Liver (tissue), 9 donors: ENCODE data around the gene ANXA6. TPM values are rescaled to one million over a fixed set of nuclear protein-coding genes. Genes with fewer than 3 reads are reported as not detected.

Experiments
- DNase-seq: peaks from one replicate; pipeline ENCODE4 v3.0.0-alpha.2; 2017; ENCODE audit warnings: low spot score
- H3K27ac ChIP-seq, 2 donors: one replicate each; pipeline ENCODE4 v1.7.0; 2013; ENCODE audit warnings: inconsistent platforms in 2 of 2, low read length in 2 of 2, control low read depth in 1 of 2, low read depth in 1 of 2, mild to moderate bottlenecking in 1 of 2
- H3K27me3 ChIP-seq, 4 donors: one replicate each; pipeline versions ENCODE4 v1.6.1 to v1.7.0; 2013; ENCODE audit warnings: low read length in 3 of 4, inconsistent platforms in 1 of 4, mild to moderate bottlenecking in 1 of 4, moderate library complexity in 1 of 4; ENCODE audit not compliant: control insufficient read depth in 4 of 4, insufficient read depth in 4 of 4
- H3K36me3 ChIP-seq, 4 donors: one replicate each; pipeline versions ENCODE4 v1.6.1 to v1.7.0; 2013; ENCODE audit warnings: low read length in 3 of 4, mild to moderate bottlenecking in 3 of 4, low read depth in 1 of 4, moderate library complexity in 1 of 4; ENCODE audit not compliant: control insufficient read depth in 4 of 4, insufficient read depth in 3 of 4
- H3K4me1 ChIP-seq, 4 donors: one replicate each; pipeline versions ENCODE4 v1.6.1 to v1.7.0; 2013; ENCODE audit warnings: low read length in 3 of 4, mild to moderate bottlenecking in 3 of 4, moderate library complexity in 1 of 4; ENCODE audit not compliant: control insufficient read depth in 4 of 4, insufficient read depth in 4 of 4
- H3K4me3 ChIP-seq, 3 donors: one replicate each; pipeline versions ENCODE4 v1.6.1 to v1.7.0; 2013; ENCODE audit warnings: low read length in 3 of 3, control low read depth in 1 of 3, low read depth in 1 of 3, mild to moderate bottlenecking in 1 of 3
- H3K9ac ChIP-seq, 2 donors: one replicate each; pipeline ENCODE4 v1.7.0; 2013; ENCODE audit warnings: low read length in 2 of 2, mild to moderate bottlenecking in 2 of 2, moderate library complexity in 2 of 2, control low read depth in 1 of 2, low read depth in 1 of 2
- H3K9me3 ChIP-seq, 4 donors: one replicate each; pipeline versions ENCODE4 v1.6.1 to v1.7.0; 2013; ENCODE audit warnings: low read length in 3 of 4; ENCODE audit not compliant: control insufficient read depth in 4 of 4
- CTCF ChIP-seq: fragments of 150-350 bp; IDR thresholded peaks from 2 replicates; pipeline ENCODE4 v1.5.1; 2017; ENCODE audit warnings: improper control_type of control experiment, low read depth, low read length; ENCODE audit not compliant: missing input control
- EGR1 ChIP-seq, 2 donors: IDR thresholded peaks; 2 replicates each; pipeline ENCODE4 v1.6.1; 2016 to 2018; ENCODE audit warnings: antibody characterized with exemption in 2 of 2, low read depth in 2 of 2
- FOXA1 ChIP-seq: IDR thresholded peaks from 2 replicates; pipeline ENCODE4 v1.6.1; 2016; ENCODE audit warnings: antibody characterized with exemption
- GABPA ChIP-seq, 2 donors: IDR thresholded peaks in 1 of 2; conservative IDR thresholded peaks in 1 of 2; 2 replicates each; pipeline ENCODE4 v1.6.1; 2016; ENCODE audit warnings: antibody characterized with exemption in 2 of 2, mild to moderate bottlenecking in 1 of 2, moderate library complexity in 1 of 2
- HNF4A ChIP-seq, 2 donors: conservative IDR thresholded peaks; 2 replicates each; pipeline ENCODE4 v1.6.1; 2016; ENCODE audit warnings: antibody characterized with exemption in 2 of 2, mild to moderate bottlenecking in 2 of 2
- HNF4G ChIP-seq: IDR thresholded peaks from 2 replicates; pipeline ENCODE4 v1.6.1; 2016; ENCODE audit warnings: antibody characterized with exemption
- JUND ChIP-seq, 2 donors: IDR thresholded peaks; 2 replicates each; pipeline ENCODE4 v1.6.1; 2016; ENCODE audit warnings: antibody characterized with exemption in 2 of 2
- MAX ChIP-seq: IDR thresholded peaks from 2 replicates; pipeline ENCODE4 v1.6.1; 2016; ENCODE audit warnings: antibody characterized with exemption
- NR2F2 ChIP-seq: IDR thresholded peaks from 2 replicates; pipeline ENCODE4 v1.6.1; 2016; ENCODE audit warnings: antibody characterized with exemption
- RAD21 ChIP-seq, 2 donors: IDR thresholded peaks; 2 replicates each; pipeline ENCODE4 v1.6.1; 2016; ENCODE audit warnings: antibody characterized with exemption in 2 of 2, mild to moderate bottlenecking in 2 of 2
- REST ChIP-seq: IDR thresholded peaks from 2 replicates; pipeline ENCODE4 v1.6.1; 2016; ENCODE audit warnings: antibody characterized with exemption, mild to moderate bottlenecking
- RXRA ChIP-seq, 2 donors: IDR thresholded peaks; 2 replicates each; pipeline ENCODE4 v1.6.1; 2017 to 2018; ENCODE audit warnings: antibody characterized with exemption in 2 of 2, mild to moderate bottlenecking in 1 of 2
- SP1 ChIP-seq: IDR thresholded peaks from 2 replicates; pipeline ENCODE4 v1.6.1; 2018; ENCODE audit warnings: antibody characterized with exemption, mild to moderate bottlenecking
- TAF1 ChIP-seq: conservative IDR thresholded peaks from 2 replicates; pipeline ENCODE4 v1.6.1; 2016; ENCODE audit warnings: antibody characterized with exemption, mild to moderate bottlenecking
- YY1 ChIP-seq: IDR thresholded peaks from 2 replicates; pipeline ENCODE4 v1.6.1; 2016; ENCODE audit warnings: antibody characterized with exemption, mild to moderate bottlenecking
- ZBTB33 ChIP-seq: IDR thresholded peaks from 2 replicates; pipeline ENCODE4 v1.6.1; 2016; ENCODE audit warnings: antibody characterized with exemption
- WGBS: extraction: QIAGEN DNeasy Blood & Tissue Kit; methylation state at CpG from one replicate; pipeline ENCODE4 v1.1.7; 2013; 5-methylcytosine and 5-hydroxymethylcytosine counted together
- polyA plus RNA-seq, 2 donors: library from polyadenylated mRNA; stranded (reverse) in 1 of 2; unstranded in 1 of 2; fragments of 200-250 nt in 1 of 2; fragments of >200 nt in 1 of 2; fragmentation: Nextera tagmentation in 1 of 2; extraction: Ambion mirVana in 1 of 2; gene quantifications; one replicate each; pipeline versions ENCODE4 v1.2.1 to v1.2.3, GENCODE V29; 2013 to 2015
- total RNA-seq, 2 donors: library from RNA; depleted of rRNA; stranded (reverse); fragments of >200 nt; gene quantifications; one replicate each; pipeline ENCODE4 v1.2.3, GENCODE V29; 2014
- donor health status: healthy.
- donor health status: healthy.
- donor health status: healthy.
- donor health status: healthy.
- donor health status: healthy.

The ANXA6 gene
- total and polyA plus RNA-seq, 4 donors = 52.7 to 215 (median 126) TPM

- Histone ChIP-seq H3K36me3 (peaks cover 4 to 46% (median 32%) of the 10 kb centered on the region in 4 donors), H3K27ac (no peak overlapping the region), H3K4me1 (peaks cover 2 to 25% (median 17%) of the 10 kb centered on the region in 4 donors), H3K4me3 (no peak overlapping the region), H3K9me3 (no peaks in the 10 kb centered on the region), H3K9ac (no peak overlapping the region), H3K27me3 (no peaks in the 10 kb centered on the region)
- TF ChIP-seq CTCF (no peak), RXRA (IDR thresholded peaks at IDR 0.05) (no peak), GABPA (IDR thresholded peaks at IDR 0.05 in 1 of 2, conservative IDR thresholded peaks at IDR 0.05 in 1 of 2) (no peak), HNF4A (conservative IDR thresholded peaks at IDR 0.05) (no peak), TAF1 (no peak), JUND (IDR thresholded peaks at IDR 0.05) (no peak), MAX (no peak), NR2F2 (no peak), RAD21 (IDR thresholded peaks at IDR 0.05) (no peak), YY1 (no peak), HNF4G (no peak), EGR1 (IDR thresholded peaks at IDR 0.05; ENCODE audit: low read depth in 2 of 2) (no peak), SP1 (no peak)
- no peak for DNase-seq
- WGBS = 96% methylated on average over 6 of the region's 6 CpGs
These were observed 102.2 kb downstream of the ANXA6 start for GRCh38 chr5:151055336-151055735.

- TF ChIP-seq GABPA (IDR thresholded peaks at IDR 0.05 in 1 of 2, conservative IDR thresholded peaks at IDR 0.05 in 1 of 2) (no peak), JUND (IDR thresholded peaks at IDR 0.05) (no peak)
- no peaks in the 10 kb centered on the region for H3K27me3 ChIP-seq
- no peak overlapping the region for H3K27ac ChIP-seq
- peaks cover 2 to 19% (median 12%) of the 10 kb centered on the region in 4 donors for H3K4me1 ChIP-seq
- no peak overlapping the region for H3K4me3 ChIP-seq
- no peaks in the 10 kb centered on the region for H3K9me3 ChIP-seq
- 91% methylated on average over 3 of the region's 3 CpGs for WGBS
- H3K9ac ChIP-seq = no peak overlapping the region
- peaks cover 4 to 52% (median 37%) of the 10 kb centered on the region in 4 donors for H3K36me3 ChIP-seq
- no peak for DNase-seq
These were observed 102.9 kb downstream of the ANXA6 start for GRCh38 chr5:151054709-151055108.

GRCh38 chr5:151053796-151054462 lies 103.7 kb downstream of the ANXA6 start:
- peaks cover 0 to 11% (median 5%) of the 10 kb centered on the region in 4 donors for H3K4me1 ChIP-seq
- 95% methylated on average over 4 of the region's 4 CpGs for WGBS
- H3K4me3 ChIP-seq = no peak overlapping the region
- no peak for DNase-seq
- no peak overlapping the region for H3K27ac ChIP-seq
- TF ChIP-seq SP1 (no peak), MAX (no peak), HNF4A (conservative IDR thresholded peaks at IDR 0.05) (no peak), NR2F2 (no peak), FOXA1 (no peak), ZBTB33 (no peak), EGR1 (IDR thresholded peaks at IDR 0.05; ENCODE audit: low read depth in 2 of 2) (no peak), RAD21 (IDR thresholded peaks at IDR 0.05) (no peak), REST (no peak), GABPA (IDR thresholded peaks at IDR 0.05 in 1 of 2, conservative IDR thresholded peaks at IDR 0.05 in 1 of 2) (no peak), JUND (IDR thresholded peaks at IDR 0.05) (no peak), RXRA (IDR thresholded peaks at IDR 0.05) (no peak), HNF4G (no peak)
- no peaks in the 10 kb centered on the region for H3K27me3 ChIP-seq
- no peak overlapping the region for H3K9ac ChIP-seq
- H3K36me3 ChIP-seq = peaks cover 4 to 60% (median 43%) of the 10 kb centered on the region in 4 donors
- no peaks in the 10 kb centered on the region for H3K9me3 ChIP-seq
